ENCODE measurements around the gene SMC1B. TPM values are rescaled to one million over a fixed set of nuclear protein-coding genes. Genes with fewer than 3 reads are reported as not detected.
"Not testable (repeated sequence)": the region's sequence is repeated elsewhere in the genome, so short reads cannot be mapped to it uniquely, and the experiment has no call there.

The SMC1B gene
- total RNA-seq, 4 donors from 2014 or later = 0.21 TPM; not detected in 3

GRCh38 chr22:45453764-45454163 is 40.4 kb upstream of the SMC1B start:
- peak in 2 of 3 donors; percentile 13 to 40 for TF ChIP-seq POLR2AphosphoS5 (IDR thresholded peaks at IDR 0.05)
- no peak for TF ChIP-seq EP300 (IDR thresholded peaks at IDR 0.05)
- no peak for TF ChIP-seq POLR2A (IDR thresholded peaks at IDR 0.05)
- TF ChIP-seq, protein P1, sequence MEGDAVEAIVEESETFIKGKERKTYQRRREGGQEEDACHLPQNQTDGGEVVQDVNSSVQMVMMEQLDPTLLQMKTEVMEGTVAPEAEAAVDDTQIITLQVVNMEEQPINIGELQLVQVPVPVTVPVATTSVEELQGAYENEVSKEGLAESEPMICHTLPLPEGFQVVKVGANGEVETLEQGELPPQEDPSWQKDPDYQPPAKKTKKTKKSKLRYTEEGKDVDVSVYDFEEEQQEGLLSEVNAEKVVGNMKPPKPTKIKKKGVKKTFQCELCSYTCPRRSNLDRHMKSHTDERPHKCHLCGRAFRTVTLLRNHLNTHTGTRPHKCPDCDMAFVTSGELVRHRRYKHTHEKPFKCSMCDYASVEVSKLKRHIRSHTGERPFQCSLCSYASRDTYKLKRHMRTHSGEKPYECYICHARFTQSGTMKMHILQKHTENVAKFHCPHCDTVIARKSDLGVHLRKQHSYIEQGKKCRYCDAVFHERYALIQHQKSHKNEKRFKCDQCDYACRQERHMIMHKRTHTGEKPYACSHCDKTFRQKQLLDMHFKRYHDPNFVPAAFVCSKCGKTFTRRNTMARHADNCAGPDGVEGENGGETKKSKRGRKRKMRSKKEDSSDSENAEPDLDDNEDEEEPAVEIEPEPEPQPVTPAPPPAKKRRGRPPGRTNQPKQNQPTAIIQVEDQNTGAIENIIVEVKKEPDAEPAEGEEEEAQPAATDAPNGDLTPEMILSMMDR (IDR thresholded peaks at IDR 0.05) = no peak
- Histone ChIP-seq H3K27me3 (no peaks in the 10 kb centered on the region), H3K27ac (peak overlapping the region; percentile 87), H3K4me3 (no peak overlapping the region), H3K9me3 (no peaks in the 10 kb centered on the region), H3K36me3 (no peaks in the 10 kb centered on the region), H3K4me1 (peaks cover 31% of the 10 kb centered on the region)
- no peak for DNase-seq (ENCODE audit: low spot score in 2 of 2)
- WGBS = 63% methylated on average over 6 of the region's 6 CpGs

DNA sequence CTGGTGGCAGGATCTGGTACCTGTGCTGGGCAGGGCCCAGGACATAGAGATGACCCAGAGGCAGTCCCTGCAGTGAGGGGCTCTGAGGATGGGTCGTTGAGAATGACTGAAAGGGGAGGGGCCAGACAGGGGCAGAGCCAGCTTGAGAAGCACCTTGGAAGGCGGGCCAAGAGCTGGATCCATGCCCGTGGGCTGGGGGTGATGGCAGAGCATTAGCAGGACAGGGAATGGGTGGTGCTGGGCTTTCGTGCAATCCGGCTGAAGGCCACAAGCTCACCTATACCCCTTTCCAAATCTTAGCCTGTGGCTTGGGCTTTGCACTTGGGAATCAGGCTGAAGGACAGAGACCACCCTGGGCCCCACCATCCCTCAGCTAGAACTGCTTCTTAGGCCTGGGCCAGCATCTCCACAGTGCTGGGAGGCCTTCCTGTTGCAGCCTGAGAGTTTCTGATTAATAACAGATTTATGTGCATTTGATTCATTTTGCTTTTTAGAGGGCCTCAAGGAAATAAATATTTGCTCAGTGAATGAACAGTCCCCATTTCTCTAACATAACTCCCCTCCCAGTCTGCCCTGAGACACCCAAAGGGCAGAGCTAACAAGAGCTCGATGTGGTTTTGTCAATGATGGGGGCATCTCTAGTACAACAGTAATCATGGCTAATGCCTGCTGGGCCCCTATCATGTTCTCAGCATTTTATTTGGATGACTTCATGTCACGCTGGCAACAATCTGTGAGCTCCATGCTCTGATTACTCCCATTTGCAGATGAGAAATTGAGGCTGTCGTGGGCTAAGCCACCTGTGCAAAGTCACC is 39.4 kb upstream of the SMC1B start:
- Histone ChIP-seq H3K27ac (peak overlapping the region; percentile 87), H3K9me3 (no peaks in the 10 kb centered on the region), H3K27me3 (no peaks in the 10 kb centered on the region), H3K36me3 (no peaks in the 10 kb centered on the region), H3K4me3 (no peak overlapping the region), H3K4me1 (peaks cover 41% of the 10 kb centered on the region)
- WGBS = 65% methylated on average over 7 of the region's 8 CpGs
- DNase-seq (ENCODE audit: low spot score in 2 of 2) = no peak
- TF ChIP-seq, protein P1 (IDR thresholded peaks at IDR 0.05) = no peak
- TF ChIP-seq POLR2AphosphoS5 (IDR thresholded peaks at IDR 0.05) (no peak), EP300 (IDR thresholded peaks at IDR 0.05) (no peak), POLR2A (IDR thresholded peaks at IDR 0.05) (no peak)

DNA sequence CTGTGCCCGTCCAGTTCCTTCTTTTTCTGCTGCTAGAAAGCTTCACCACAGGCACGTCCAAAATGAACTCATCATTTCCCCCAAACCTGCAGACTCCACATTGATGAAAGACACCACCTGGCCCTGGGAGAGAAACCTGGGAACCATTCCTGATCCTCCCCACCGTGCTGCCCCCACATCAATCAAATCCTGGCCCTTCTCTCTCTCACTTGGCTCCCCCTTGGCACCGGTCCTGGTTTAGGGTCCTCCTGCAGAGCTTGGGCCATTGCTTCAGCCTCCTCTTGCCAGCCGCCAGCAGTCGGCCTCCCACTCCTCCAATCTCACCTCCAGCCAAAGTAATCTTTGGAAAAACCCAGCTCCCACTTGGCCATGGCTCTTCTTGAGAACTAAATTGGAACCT is 38.6 kb upstream of the SMC1B start:
- H3K9me3 ChIP-seq = no peaks in the 10 kb centered on the region
- H3K27me3 ChIP-seq = no peaks in the 10 kb centered on the region
- WGBS = 83% methylated on average over 6 of the region's 6 CpGs
- TF ChIP-seq EP300 (IDR thresholded peaks at IDR 0.05) (no peak), POLR2AphosphoS5 (IDR thresholded peaks at IDR 0.05) (no peak), POLR2A (IDR thresholded peaks at IDR 0.05) (no peak)
- TF ChIP-seq, protein P1 (IDR thresholded peaks at IDR 0.05) = no peak
- DNase-seq (ENCODE audit: low spot score in 2 of 2) = no peak
- H3K36me3 ChIP-seq = no peaks in the 10 kb centered on the region
- H3K4me1 ChIP-seq = peaks cover 41% of the 10 kb centered on the region
- no peak overlapping the region for H3K4me3 ChIP-seq
- peak overlapping the region; percentile 87 for H3K27ac ChIP-seq

GRCh38 chr22:45450921-45451651 is 37.7 kb upstream of the SMC1B start:
- no peaks in the 10 kb centered on the region for H3K9me3 ChIP-seq
- no peak for DNase-seq (ENCODE audit: low spot score in 2 of 2)
- H3K4me1 ChIP-seq = peaks cover 41% of the 10 kb centered on the region
- H3K4me3 ChIP-seq = no peak overlapping the region
- no peaks in the 10 kb centered on the region for H3K27me3 ChIP-seq
- peak overlapping the region; percentile 87 for H3K27ac ChIP-seq
- peak; percentile 23 to 55 (median 47) for TF ChIP-seq POLR2AphosphoS5 (IDR thresholded peaks at IDR 0.05)
- TF ChIP-seq POLR2A (IDR thresholded peaks at IDR 0.05) = no peak
- WGBS = 29% methylated on average over 12 of the region's 12 CpGs
- H3K36me3 ChIP-seq = no peaks in the 10 kb centered on the region

DNA sequence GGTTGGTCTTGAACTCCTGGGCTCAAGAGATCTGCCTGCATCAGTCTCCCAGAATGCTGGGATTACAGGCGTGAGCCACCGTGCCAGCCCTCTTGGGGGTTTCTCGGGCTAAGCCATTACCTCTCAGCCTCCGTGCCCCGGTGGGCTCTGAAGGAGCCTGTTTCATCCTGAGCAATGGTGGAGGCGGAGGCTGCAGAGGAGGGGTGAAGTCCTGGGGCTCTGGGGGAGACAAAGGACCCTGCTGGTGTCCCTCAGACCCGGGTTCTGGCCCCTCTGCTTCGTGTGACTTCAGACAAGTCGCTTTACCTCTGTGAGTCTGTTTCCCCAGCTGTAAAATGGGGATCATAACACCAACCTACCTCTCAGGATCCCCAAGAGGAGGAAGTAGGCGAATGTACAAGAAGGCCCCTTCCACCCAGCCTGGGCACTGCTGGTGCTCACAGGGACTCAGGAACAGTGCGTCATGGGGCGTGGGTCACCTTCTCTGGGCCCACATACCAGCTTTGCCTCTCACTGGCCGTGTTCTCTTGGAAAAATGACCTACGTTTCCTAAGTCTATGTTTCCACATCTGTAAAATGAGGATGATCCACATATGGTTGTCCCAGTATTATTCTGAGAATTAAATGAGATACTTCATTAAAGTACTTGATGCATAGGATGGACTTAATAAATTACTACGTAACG is 36.8 kb upstream of the SMC1B start:
- Histone ChIP-seq H3K27ac (peak overlapping the region; percentile 86), H3K27me3 (no peaks in the 10 kb centered on the region), H3K4me3 (no peak overlapping the region), H3K9me3 (no peaks in the 10 kb centered on the region), H3K4me1 (peaks cover 39% of the 10 kb centered on the region), H3K36me3 (no peaks in the 10 kb centered on the region)
- no peak for DNase-seq (ENCODE audit: low spot score in 2 of 2)
- TF ChIP-seq EP300 (IDR thresholded peaks at IDR 0.05) (no peak), POLR2AphosphoS5 (IDR thresholded peaks at IDR 0.05) (no peak), POLR2A (IDR thresholded peaks at IDR 0.05) (no peak)
- TF ChIP-seq, protein P1 (IDR thresholded peaks at IDR 0.05) = no peak
- WGBS = 86% methylated on average over 16 of the region's 16 CpGs

GRCh38 chr22:45449442-45449841 is 36.0 kb upstream of the SMC1B start:
- peak overlapping the region; percentile 86 for H3K27ac ChIP-seq
- not testable (repeated sequence) for DNase-seq (ENCODE audit: low spot score in 2 of 2); H3K9me3 ChIP-seq; H3K36me3 ChIP-seq; H3K4me3 ChIP-seq; H3K27me3 ChIP-seq
- 89% methylated on average over 5 of the region's 5 CpGs for WGBS
- H3K4me1 ChIP-seq = peaks cover 39% of the 10 kb centered on the region

Measured in suprapubic skin (tissue), 4 donors.